SH-SY5Y (cell line): ENCODE measurements around the gene CCL17.

Source experiments
- GATA2 ChIP-seq: IDR thresholded peaks from 2 replicates; pipeline ENCODE4 v1.6.1; 2011; ENCODE audit warnings: mild to moderate bottlenecking, low read depth, low read length
- GATA3 ChIP-seq: IDR thresholded peaks from 2 replicates; pipeline ENCODE4 v1.6.1; 2011; ENCODE audit warnings: low read depth, mild to moderate bottlenecking, low read length, moderate library complexity

CCL17 gene

DNA sequence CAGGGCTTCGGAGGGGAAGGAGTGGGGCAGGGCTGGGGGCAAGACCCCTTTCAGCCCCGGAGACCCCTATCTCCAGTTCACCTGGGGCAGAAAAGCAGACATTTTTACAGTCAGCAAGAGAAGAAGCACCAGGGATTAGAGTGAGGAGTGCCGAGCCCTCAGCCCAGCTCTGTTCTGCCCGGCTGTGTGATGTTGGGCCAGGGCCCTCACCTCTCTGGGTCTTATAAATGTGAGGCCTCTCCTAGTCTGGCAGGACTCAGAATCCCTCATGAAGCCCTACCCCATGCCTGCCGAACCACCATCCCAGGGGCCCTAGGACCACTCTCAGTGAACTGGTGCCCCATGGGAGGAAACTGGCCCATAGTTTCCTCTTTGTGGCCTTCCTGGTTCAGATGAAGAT is 19.5 kb upstream of the CCL17 start:
- TF ChIP-seq GATA3: no peak
- TF ChIP-seq GATA2: no peak

DNA sequence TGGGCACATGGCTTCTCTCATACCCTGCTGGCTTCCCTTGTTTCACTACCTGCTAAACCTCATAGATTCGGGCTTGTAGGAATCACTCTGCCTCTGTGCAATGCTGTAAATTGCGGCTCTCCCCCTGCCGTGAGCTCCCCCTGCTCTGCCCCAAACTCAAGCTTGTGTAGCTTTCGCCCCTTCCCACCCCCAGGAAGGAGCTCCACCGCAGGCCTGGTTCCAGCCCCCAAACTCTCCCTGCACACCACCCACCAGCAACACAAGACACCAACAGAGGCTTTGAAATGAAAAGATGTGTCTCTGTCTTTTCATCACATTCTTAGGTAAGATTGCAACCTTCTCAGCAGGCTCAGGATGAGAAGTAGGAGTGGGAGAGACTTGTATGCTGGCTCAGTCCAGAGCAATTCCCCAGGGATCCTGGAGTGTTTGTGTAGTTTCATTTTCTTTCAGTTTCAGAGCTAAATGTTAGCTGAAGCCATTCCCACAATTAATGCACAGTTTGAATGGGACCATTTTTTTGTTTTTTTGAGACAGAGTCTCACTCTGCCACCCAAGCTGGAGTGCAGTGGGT is 18.1 kb upstream of the CCL17 start:
- no peak for TF ChIP-seq GATA3
- TF ChIP-seq GATA2: no peak

DNA sequence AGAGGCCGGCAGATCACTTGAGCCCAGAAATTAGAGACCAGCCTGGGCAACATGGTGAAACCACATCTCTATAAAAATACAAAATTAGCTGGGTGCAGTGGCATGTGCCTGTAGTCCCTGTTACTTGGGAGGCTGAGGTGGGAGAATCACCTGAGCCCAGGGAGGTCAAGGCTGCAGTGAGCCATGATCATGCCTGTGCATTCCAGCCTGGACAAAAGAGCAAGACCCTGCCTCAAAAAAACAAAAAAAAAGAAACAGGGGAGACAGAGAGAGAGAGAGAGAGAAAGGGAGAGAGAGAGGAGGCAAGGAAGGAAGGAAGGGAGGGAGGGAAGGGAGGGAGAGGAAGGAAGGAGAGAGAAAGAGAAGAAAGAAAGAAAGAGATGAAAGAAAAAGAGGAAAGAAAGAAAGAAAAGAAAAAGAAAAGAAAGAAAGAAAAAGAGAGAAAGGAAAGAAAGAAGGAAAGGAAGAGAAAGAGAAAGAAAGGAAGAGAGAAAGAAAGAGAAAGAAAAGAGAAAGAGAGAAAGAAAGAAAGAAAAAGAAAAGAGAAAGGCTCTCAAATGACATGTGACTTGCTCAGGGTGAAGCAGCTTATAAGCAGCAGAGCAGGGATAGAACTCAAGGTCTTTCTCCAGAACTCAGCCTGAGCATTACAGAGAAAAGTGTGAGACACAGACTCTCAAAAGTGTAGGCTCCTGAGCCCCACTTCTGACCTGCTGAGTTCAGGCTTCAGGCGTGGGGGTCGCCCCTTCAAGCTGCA is 16.8 kb upstream of the CCL17 start:
- TF ChIP-seq GATA3 (no peak), GATA2 (no peak)

DNA sequence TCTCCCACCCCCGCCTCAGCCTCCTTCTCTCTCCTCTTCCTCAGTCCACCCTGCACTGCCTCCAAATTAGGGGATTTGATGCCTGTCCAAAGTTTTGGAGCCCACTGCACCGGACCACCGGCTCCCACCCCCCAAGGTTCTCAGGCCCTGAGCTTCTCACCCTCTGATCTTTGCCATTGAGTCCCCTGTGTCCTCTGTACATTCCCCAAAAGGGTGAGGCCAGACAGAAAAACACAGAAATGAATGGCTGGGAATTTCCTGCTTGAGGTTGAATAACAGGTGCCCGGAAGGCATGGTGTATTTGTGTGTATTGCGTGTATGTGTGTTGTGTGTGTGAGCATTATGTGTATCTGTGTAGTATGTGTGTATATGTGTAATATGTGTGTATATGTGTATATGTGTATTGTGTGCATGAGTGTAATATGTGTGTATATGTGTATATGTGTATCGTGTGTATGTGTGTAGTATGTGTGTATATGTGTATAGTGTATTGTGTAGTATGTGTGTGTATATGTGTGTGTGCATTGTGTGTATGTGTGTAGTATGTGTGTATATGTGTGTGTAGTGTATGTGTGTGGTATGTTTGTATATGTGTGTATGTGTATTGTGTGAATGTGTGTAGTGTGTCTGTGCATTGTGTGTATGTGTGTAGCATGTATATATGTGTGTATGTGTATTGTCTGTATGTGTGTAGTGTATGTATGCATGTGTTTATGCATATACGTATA is 16.0 kb upstream of the CCL17 start:
- TF ChIP-seq GATA2: no peak
- TF ChIP-seq GATA3: no peak

DNA sequence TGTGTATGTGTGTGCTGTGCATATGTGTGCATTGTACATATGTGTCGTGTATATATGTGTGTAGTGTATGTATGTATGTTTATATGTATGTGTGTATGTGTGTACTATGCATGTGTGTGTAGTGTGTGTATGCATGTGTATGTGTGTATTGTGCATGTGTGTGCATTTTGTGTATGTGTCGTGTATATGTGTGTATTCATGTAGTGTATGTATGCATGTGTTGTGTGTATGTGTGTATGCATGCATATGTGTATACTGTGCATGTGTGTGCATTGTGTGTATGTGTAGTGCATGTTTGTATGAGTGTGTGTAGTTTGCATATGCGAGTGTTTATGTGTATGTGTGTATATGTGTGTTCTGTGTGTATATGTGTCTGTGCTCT is 15.5 kb upstream of the CCL17 start:
- TF ChIP-seq GATA2: no peak
- TF ChIP-seq GATA3: no peak

DNA sequence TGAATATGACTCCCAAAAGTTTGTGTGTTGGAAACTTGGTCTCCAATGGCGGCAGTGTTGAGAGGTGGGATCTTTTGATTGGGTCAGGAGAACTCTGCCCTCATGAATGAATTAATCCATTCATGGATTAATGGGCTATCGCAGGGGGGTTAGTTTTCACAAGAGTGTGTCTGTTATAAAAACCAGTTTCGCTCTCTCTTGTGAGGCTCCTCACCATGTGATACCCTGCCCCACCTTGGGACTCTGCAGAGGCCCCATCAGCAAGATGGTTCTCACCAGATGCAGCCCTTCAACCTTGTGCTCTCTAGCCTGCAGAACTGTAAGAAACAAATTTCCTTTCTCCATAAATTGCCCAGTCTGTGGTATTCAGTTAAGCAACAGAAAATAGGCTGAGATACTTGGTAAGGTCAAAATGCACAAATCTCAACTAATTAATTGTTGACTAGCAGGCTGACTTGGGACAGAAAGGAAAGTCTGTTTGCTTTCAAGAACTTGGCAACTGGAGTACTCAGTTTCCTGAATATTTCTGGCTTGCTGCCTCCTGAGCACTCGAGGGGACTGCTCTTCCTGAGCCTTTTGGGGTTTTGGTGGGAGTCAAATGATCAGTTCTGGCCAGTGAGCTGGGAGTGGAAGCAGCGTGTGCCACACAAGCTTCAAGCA is 13.8 kb upstream of the CCL17 start:
- TF ChIP-seq GATA3: no peak
- TF ChIP-seq GATA2: no peak

DNA sequence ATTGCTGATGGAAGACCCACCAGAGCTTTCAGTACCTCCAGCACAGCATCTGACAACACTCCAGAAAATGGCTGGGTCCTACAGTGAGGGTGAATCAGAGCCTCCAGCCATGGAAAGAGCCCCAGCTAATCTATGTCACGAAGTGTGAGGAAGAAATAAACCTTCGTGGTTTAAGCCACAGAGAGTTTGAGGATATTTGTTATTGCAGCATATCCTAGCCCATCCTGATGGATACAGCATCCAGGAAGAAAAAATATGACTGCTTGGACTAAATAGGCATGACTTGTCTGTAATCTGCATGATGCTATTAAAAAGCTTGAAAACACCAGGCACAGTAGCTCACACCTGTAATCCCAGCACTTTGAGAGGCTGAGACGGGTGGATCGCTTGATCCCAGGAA is 13.3 kb upstream of the CCL17 start:
- no peak for TF ChIP-seq GATA3
- no peak for TF ChIP-seq GATA2

DNA sequence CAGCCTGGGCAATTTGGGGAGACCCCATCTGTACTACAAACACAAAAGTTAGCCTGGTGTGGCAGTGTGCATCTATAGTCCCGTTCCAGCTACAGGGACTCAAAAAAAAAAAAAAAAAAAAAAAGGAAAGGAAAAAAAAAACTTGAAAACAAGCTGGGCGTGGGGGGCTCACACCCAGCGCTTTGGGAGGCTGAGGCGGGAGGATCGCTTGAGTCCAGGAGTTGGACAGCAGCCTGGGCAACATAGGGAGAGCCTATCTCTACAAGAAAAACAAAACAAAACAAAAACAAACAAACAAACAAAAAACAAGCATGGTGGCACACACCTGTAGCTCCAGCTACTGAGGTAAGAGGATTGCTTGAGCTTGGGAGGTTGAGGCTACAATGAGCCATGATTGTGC is 12.9 kb upstream of the CCL17 start:
- TF ChIP-seq GATA2 (no peak), GATA3 (no peak)

DNA sequence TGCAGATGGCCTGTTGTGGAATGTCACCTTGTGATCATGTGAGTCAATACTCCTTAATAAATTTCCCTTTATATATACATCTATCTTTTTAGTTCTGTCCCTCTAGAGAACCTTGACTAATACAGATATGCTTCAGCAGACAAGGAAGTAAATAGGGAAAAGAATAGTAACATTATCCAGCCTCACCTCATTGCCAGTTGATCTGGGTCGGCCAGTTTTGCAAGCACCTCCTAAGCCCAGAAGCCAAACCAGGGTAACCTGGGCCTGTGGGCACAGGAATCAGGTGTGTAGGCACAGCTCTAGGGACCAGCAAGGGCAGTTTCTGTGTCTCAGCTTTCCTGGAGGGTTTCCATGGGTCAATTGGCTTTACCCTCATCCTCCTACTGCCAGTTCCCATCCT is 11.9 kb upstream of the CCL17 start:
- TF ChIP-seq GATA3: no peak
- no peak for TF ChIP-seq GATA2

DNA sequence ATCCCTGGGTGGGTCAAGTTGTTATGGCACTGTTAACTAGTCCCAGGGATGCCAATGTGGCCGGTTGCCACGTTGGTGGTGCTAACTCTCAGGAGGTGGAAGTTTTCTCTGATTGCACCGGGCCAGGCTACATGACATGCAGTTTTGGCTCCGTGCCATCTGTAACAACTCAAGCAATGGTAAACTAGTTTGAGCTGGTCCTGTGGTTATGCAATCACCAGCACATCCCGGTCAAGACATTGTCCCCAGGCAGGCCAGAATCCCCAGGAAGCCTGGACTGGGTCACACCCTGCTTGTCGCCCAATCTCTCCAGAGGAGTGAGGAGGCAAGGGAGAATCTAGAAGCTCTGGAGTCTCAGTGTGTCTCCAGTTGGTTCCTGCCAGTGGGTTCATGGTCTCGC is 10.1 kb upstream of the CCL17 start:
- TF ChIP-seq GATA3 (no peak), GATA2 (no peak)

DNA sequence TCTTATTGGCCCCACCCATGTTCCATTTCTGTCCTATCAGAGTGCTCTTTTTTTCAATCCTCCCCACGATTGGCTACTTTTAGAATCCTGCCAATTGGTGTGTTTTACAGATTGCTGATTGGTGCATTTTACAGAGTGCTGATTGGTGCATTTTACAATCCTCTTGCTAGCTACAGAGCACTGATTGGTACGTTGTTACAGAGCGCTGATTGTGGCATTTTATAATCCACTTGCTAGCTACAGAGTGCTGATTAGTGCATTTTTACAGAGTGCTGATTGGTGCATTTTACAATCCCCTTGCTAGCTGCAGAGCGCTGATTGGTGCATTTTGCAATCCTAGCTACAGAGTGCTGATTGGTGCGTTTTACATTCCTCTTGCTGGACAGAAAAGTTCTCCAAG is 9.5 kb upstream of the CCL17 start:
- no peak for TF ChIP-seq GATA2
- no peak for TF ChIP-seq GATA3

DNA sequence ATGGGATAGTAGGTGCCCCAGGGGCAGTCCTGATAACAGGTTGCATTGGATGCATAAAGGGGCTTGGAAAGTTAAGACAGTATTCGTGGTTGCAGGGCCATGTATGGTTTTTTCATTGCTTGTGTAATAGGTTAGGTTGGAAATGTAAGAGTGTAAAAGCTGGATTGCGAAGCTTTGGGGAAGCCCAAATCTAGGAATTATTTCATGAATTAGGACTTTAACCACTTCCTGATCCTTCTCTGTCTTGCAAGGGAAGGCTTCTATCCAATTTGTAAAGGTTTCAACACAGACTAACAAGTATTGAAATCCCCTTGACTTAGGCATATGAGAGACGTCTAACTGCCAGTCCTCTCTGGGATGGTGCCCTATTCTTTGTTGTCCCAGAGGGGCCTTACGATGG is 7.8 kb upstream of the CCL17 start:
- TF ChIP-seq GATA3: no peak
- TF ChIP-seq GATA2: no peak

DNA sequence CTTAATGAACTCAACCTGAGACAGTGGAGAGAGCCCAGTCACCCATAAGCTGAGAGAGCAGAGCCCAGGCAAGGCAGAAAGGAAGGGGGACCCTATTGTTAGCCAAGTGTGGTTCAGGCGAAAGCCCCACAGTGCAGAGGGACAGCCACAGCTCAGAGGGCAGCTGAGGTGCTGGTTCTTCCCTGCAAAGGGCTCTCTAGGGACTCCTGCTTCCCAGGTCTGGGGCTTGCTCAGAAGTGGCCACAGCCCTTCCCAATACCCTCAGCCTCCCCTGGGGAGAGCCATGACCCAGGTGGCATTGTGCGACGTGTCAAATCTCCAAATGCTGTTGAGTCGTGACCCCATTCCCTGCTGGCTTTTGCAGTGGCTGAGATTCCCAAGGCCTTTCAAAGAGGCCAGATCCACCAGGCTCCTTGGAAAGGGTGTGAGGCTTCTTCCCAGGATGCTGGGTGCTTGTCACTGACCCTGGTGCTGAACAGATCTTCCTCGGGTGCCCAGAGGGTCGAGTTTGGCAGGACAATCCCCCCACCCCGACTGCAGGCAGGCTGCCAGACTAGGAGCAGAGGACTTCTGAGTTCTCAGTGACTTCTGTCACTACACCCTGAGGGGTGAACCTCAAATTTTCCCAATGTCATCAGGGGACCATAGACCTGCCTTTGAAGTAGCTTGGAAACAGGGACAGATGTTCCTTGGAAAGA is 2.5 kb upstream of the CCL17 start:
- TF ChIP-seq GATA3 (no peak), GATA2 (no peak)

DNA sequence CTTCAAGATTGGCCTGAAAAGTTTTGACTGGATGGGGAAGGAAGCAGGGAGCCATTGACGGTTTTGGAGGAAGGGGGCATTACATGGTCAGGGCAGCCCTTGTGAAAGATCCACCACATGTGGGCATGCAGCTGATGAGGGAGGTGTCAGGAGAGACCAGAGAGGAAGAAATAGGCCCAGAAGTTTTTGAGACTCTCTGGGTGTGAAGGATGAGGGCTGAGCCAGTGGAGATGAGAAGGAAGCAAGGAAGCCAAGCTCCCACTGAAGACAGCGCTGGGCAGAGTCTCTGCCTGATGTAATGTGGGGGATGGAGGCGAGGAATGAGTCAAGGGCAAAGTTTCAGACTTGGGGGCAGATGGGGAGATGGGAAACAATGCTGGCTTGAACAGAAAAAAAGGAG is 530 bp downstream of the CCL17 start:
- no peak for TF ChIP-seq GATA3
- no peak for TF ChIP-seq GATA2

DNA sequence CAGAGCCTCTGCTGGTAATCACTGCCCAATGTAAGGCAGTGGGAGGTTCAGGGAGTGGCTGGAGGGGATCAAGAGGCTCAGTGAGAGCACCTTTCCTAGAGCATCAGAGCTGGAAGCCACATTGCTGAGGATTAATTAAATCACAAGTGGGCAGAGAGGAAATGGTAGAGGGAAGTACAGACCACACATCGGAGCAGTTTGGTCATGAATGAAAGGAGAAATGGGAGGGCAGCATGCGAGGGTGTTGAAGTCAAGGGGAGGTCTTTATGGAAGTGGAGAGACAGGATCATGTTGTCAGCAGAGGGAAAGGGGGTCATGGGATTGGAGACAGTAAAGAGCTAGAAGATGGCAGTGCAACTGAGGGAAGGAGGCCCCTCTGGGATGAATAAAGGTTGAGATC is 2.3 kb downstream of the CCL17 start:
- TF ChIP-seq GATA3 (no peak), GATA2 (no peak)
